ENCODE results near the gene PLEKHM2. TPM values are rescaled to one million over a fixed set of nuclear protein-coding genes. Genes with fewer than 3 reads are reported as not detected.

Gene PLEKHM2
- total RNA-seq, 1 donor, result 54.0 TPM

- H3K4me3 ChIP-seq (ENCODE audit: low read depth, low read length), result no peak overlapping the region
- no peak for TF ChIP-seq CTCF (IDR thresholded peaks at IDR 0.05; ENCODE audit: insufficient read depth, low read depth, low read length)
- DNase-seq (ENCODE audit: low read depth), result no peak
These were observed 67.6 kb downstream of the PLEKHM2 start for GRCh38 chr1:15751717-15752116.

GRCh38 chr1:15753776-15754175, 69.7 kb downstream of the PLEKHM2 start:
- H3K4me3 ChIP-seq (ENCODE audit: low read depth, low read length), result no peak overlapping the region
- no peak for TF ChIP-seq CTCF (IDR thresholded peaks at IDR 0.05; ENCODE audit: insufficient read depth, low read depth, low read length)
- DNase-seq (ENCODE audit: low read depth), result no peak

GRCh38 chr1:15755021-15755645, 71.0 kb downstream of the PLEKHM2 start:
- DNase-seq (ENCODE audit: low read depth), result no peak
- TF ChIP-seq CTCF (IDR thresholded peaks at IDR 0.05; ENCODE audit: insufficient read depth, low read depth, low read length), result no peak
- no peak overlapping the region for H3K4me3 ChIP-seq (ENCODE audit: low read depth, low read length)

- H3K4me3 ChIP-seq (ENCODE audit: low read depth, low read length), result no peak overlapping the region
- DNase-seq (ENCODE audit: low read depth), result no peak
- no peak for TF ChIP-seq CTCF (IDR thresholded peaks at IDR 0.05; ENCODE audit: insufficient read depth, low read depth, low read length)
These were observed 71.5 kb downstream of the PLEKHM2 start for GRCh38 chr1:15755646-15756040.

- no peak overlapping the region for H3K4me3 ChIP-seq (ENCODE audit: low read depth, low read length)
- DNase-seq (ENCODE audit: low read depth), result no peak
- TF ChIP-seq CTCF (IDR thresholded peaks at IDR 0.05; ENCODE audit: insufficient read depth, low read depth, low read length), result no peak
These were observed 72.3 kb downstream of the PLEKHM2 start for GRCh38 chr1:15756143-15757015.

GRCh38 chr1:15757016-15757543, 73.0 kb downstream of the PLEKHM2 start:
- no peak for DNase-seq (ENCODE audit: low read depth)
- no peak for TF ChIP-seq CTCF (IDR thresholded peaks at IDR 0.05; ENCODE audit: insufficient read depth, low read depth, low read length)
- H3K4me3 ChIP-seq (ENCODE audit: low read depth, low read length), result no peak overlapping the region

Measured in fibroblast of villous mesenchyme (primary cell).